Measurements from ENCODE around the gene MYLK.

MYLK gene

GRCh38 chr3:123872621-123873020 is 11.5 kb downstream of the MYLK start:
- no peak for DNase-seq

- no peak for DNase-seq
Observed at GRCh38 chr3:123871946-123872345, 12.2 kb downstream of the MYLK start.

GRCh38 chr3:123870033-123870432 is 14.1 kb downstream of the MYLK start:
- DNase-seq: no peak

GRCh38 chr3:123869165-123869564 is 15.0 kb downstream of the MYLK start:
- no peak for DNase-seq

- DNase-seq: no peak
Observed at GRCh38 chr3:123864706-123865105, 19.4 kb downstream of the MYLK start.

- no peak for DNase-seq
Observed at GRCh38 chr3:123862152-123862551, 22.0 kb downstream of the MYLK start.

GRCh38 chr3:123861081-123861836 is 22.9 kb downstream of the MYLK start:
- DNase-seq: no peak

- DNase-seq: no peak
Observed at GRCh38 chr3:123859177-123859576, 25.0 kb downstream of the MYLK start.

GRCh38 chr3:123854905-123855304 is 29.2 kb downstream of the MYLK start:
- no peak for DNase-seq

- DNase-seq: no peak
Observed at GRCh38 chr3:123853686-123854372, 30.3 kb downstream of the MYLK start.

- no peak for DNase-seq
Observed at GRCh38 chr3:123847209-123847608, 36.9 kb downstream of the MYLK start.

- DNase-seq: no peak
Observed at GRCh38 chr3:123843668-123844067, 40.5 kb downstream of the MYLK start.

GRCh38 chr3:123842711-123843110 is 41.4 kb downstream of the MYLK start:
- DNase-seq: no peak

GRCh38 chr3:123841476-123842238 is 42.5 kb downstream of the MYLK start:
- DNase-seq: no peak

GRCh38 chr3:123840961-123841360 is 43.2 kb downstream of the MYLK start:
- no peak for DNase-seq

- no peak for DNase-seq
Observed at GRCh38 chr3:123837858-123838257, 46.3 kb downstream of the MYLK start.

GRCh38 chr3:123834631-123835030 is 49.5 kb downstream of the MYLK start:
- no peak for DNase-seq

- no peak for DNase-seq
Observed at GRCh38 chr3:123833398-123833785, 50.7 kb downstream of the MYLK start.

- DNase-seq: no peak
Observed at GRCh38 chr3:123832692-123833397, 51.3 kb downstream of the MYLK start.

GRCh38 chr3:123831420-123831819 is 52.7 kb downstream of the MYLK start:
- no peak for DNase-seq

GRCh38 chr3:123821920-123822319 is 62.2 kb downstream of the MYLK start:
- DNase-seq: no peak

- DNase-seq: no peak
Observed at GRCh38 chr3:123819949-123820348, 64.2 kb downstream of the MYLK start.

- no peak for DNase-seq
Observed at GRCh38 chr3:123818921-123819429, 65.2 kb downstream of the MYLK start.
